Suprapubic skin (tissue), 4 donors: ENCODE data around the gene LYRM4. TPM values are rescaled to one million over a fixed set of nuclear protein-coding genes. Genes with fewer than 3 reads are reported as not detected.
"Not testable (repeated sequence)": the region's sequence is repeated elsewhere in the genome, so short reads cannot be mapped to it uniquely, and the experiment has no call there.

ENCODE experiments used
- DNase-seq, 2 donors: peaks; one replicate each; pipeline ENCODE4 v3.0.0-alpha.2; 2019; ENCODE audit warnings: low spot score in 2 of 2
- H3K27ac ChIP-seq: fragments of 200-600 bp; sonication (generic); one replicate; pipeline ENCODE4 v1.5.1; 2019
- H3K27me3 ChIP-seq: fragments of 200-600 bp; sonication (generic); one replicate; pipeline ENCODE4 v1.5.1; 2019
- H3K36me3 ChIP-seq: fragments of 200-600 bp; sonication (generic); one replicate; pipeline ENCODE4 v1.5.1; 2019
- H3K4me1 ChIP-seq: fragments of 200-600 bp; sonication (generic); one replicate; pipeline ENCODE4 v1.5.1; 2019
- H3K4me3 ChIP-seq: fragments of 200-600 bp; sonication (generic); one replicate; pipeline ENCODE4 v1.5.1; 2019; ENCODE audit warnings: mild to moderate bottlenecking
- H3K9me3 ChIP-seq: fragments of 200-600 bp; sonication (generic); one replicate; pipeline ENCODE4 v1.5.1; 2019
- CTCF ChIP-seq, 2 donors: fragments of 200-600 bp in 1 of 2; fragments of 450-650 bp in 1 of 2; sonication (generic) in 1 of 2; IDR thresholded peaks; one replicate each; pipeline ENCODE4 v1.5.1; 2016 to 2019; ENCODE audit warnings: antibody characterized with exemption in 2 of 2, mild to moderate bottlenecking in 1 of 2, moderate library complexity in 1 of 2
- EP300 ChIP-seq: sonication (generic); formaldehyde crosslinking; IDR thresholded peaks from one replicate; pipeline ENCODE4 v1.6.1; 2017; ENCODE audit warnings: antibody characterized with exemption
- POLR2A ChIP-seq, 2 donors: fragments of 450-650 bp; IDR thresholded peaks; one replicate each; pipeline ENCODE4 v1.6.1; 2017; ENCODE audit warnings: antibody characterized with exemption in 2 of 2, mild to moderate bottlenecking in 2 of 2, moderate library complexity in 2 of 2
- POLR2AphosphoS5 ChIP-seq, 3 donors: sonication (generic); formaldehyde crosslinking; IDR thresholded peaks; one replicate each; pipeline ENCODE4 v1.6.1; 2017; ENCODE audit warnings: antibody characterized with exemption in 3 of 3
- WGBS: methylation state at CpG from one replicate; pipeline ENCODE4 v1.1.5; 2018; 5-methylcytosine and 5-hydroxymethylcytosine counted together
- total RNA-seq, 4 donors: library from RNA; depleted of rRNA; stranded (reverse); fragments of >200 nt; gene quantifications; one replicate each; pipeline ENCODE4 v1.1.0, GENCODE V29; 2016

LYRM4 gene
- total RNA-seq, 4 donors from 2014 or later, result 16.1 to 37.5 (median 19.6) TPM

GRCh38 chr6:5068153-5068751 lies 192.5 kb downstream of the LYRM4 start:
- no peaks in the 10 kb centered on the region for H3K9me3 ChIP-seq
- TF ChIP-seq CTCF (IDR thresholded peaks at IDR 0.05) (no peak), POLR2AphosphoS5 (IDR thresholded peaks at IDR 0.05) (no peak), POLR2A (IDR thresholded peaks at IDR 0.05) (no peak), EP300 (no peak)
- no peaks in the 10 kb centered on the region for H3K4me1 ChIP-seq
- no peak overlapping the region for H3K27ac ChIP-seq
- no peak overlapping the region for H3K4me3 ChIP-seq
- DNase-seq, result no peak
- 93% methylated on average over 17 of the region's 17 CpGs for WGBS
- no peaks in the 10 kb centered on the region for H3K27me3 ChIP-seq
- H3K36me3 ChIP-seq, result no peaks in the 10 kb centered on the region

GRCh38 chr6:5067305-5067704 lies 193.4 kb downstream of the LYRM4 start:
- Histone ChIP-seq H3K4me1 (no peaks in the 10 kb centered on the region), H3K36me3 (no peaks in the 10 kb centered on the region), H3K4me3 (no peak overlapping the region), H3K27me3 (no peaks in the 10 kb centered on the region), H3K27ac (no peak overlapping the region), H3K9me3 (no peaks in the 10 kb centered on the region)
- DNase-seq, result no peak
- TF ChIP-seq POLR2AphosphoS5 (IDR thresholded peaks at IDR 0.05) (no peak), EP300 (no peak), POLR2A (IDR thresholded peaks at IDR 0.05) (no peak)
- WGBS, result 98% methylated on average over 2 of the region's 3 CpGs

- TF ChIP-seq POLR2A (IDR thresholded peaks at IDR 0.05) (no peak), EP300 (no peak), CTCF (IDR thresholded peaks at IDR 0.05) (no peak), POLR2AphosphoS5 (IDR thresholded peaks at IDR 0.05) (no peak)
- Histone ChIP-seq H3K9me3 (no peaks in the 10 kb centered on the region), H3K4me1 (no peaks in the 10 kb centered on the region), H3K36me3 (no peaks in the 10 kb centered on the region), H3K27ac (no peak overlapping the region), H3K4me3 (no peak overlapping the region), H3K27me3 (no peaks in the 10 kb centered on the region)
- DNase-seq, result no peak
- WGBS, result 95% methylated on average over 24 of the region's 24 CpGs
Measured at GRCh38 chr6:5066456-5067093, 194.2 kb downstream of the LYRM4 start.

GRCh38 chr6:5063617-5064016 lies 197.1 kb downstream of the LYRM4 start:
- TF ChIP-seq EP300 (no peak), CTCF (IDR thresholded peaks at IDR 0.05) (no peak), POLR2AphosphoS5 (IDR thresholded peaks at IDR 0.05) (no peak), POLR2A (IDR thresholded peaks at IDR 0.05) (no peak)
- WGBS, result 99% methylated on average over 7 of the region's 8 CpGs
- Histone ChIP-seq H3K27ac (no peak overlapping the region), H3K4me3 (no peak overlapping the region), H3K9me3 (no peaks in the 10 kb centered on the region), H3K36me3 (no peaks in the 10 kb centered on the region), H3K4me1 (no peaks in the 10 kb centered on the region), H3K27me3 (no peaks in the 10 kb centered on the region)
- no peak for DNase-seq

GRCh38 chr6:5061152-5061551 lies 199.6 kb downstream of the LYRM4 start:
- H3K36me3 ChIP-seq, result no peaks in the 10 kb centered on the region
- WGBS, result 52% methylated on average over 3 of the region's 3 CpGs
- no peak for DNase-seq

GRCh38 chr6:5060439-5060838 lies 200.3 kb downstream of the LYRM4 start:
- H3K27ac ChIP-seq, H3K4me1 ChIP-seq, H3K36me3 ChIP-seq, H3K27me3 ChIP-seq, H3K4me3 ChIP-seq, H3K9me3 ChIP-seq, DNase-seq: not testable (repeated sequence)
- WGBS, result 98% methylated on average over 9 of the region's 9 CpGs

More at GRCh38 chr6:5061152-5061551, 199.6 kb downstream of the LYRM4 start:
- Histone ChIP-seq H3K4me3 (no peak overlapping the region), H3K4me1 (no peaks in the 10 kb centered on the region), H3K27ac (no peak overlapping the region), H3K27me3 (no peaks in the 10 kb centered on the region), H3K9me3 (no peaks in the 10 kb centered on the region)
- TF ChIP-seq EP300 (no peak), POLR2A (IDR thresholded peaks at IDR 0.05) (no peak)
